Ecto neural progenitor cell (in vitro differentiated cells): ENCODE measurements around the gene GZMM.
A peak's percentile ranks its signal among the peaks of the same experiment; 100 is the strongest.

Experiments
- DNase-seq: peaks from one replicate; pipeline ENCODE4 v3.0.0-alpha.2; 2018; ENCODE audit warnings: low spot score

GZMM gene

DNA sequence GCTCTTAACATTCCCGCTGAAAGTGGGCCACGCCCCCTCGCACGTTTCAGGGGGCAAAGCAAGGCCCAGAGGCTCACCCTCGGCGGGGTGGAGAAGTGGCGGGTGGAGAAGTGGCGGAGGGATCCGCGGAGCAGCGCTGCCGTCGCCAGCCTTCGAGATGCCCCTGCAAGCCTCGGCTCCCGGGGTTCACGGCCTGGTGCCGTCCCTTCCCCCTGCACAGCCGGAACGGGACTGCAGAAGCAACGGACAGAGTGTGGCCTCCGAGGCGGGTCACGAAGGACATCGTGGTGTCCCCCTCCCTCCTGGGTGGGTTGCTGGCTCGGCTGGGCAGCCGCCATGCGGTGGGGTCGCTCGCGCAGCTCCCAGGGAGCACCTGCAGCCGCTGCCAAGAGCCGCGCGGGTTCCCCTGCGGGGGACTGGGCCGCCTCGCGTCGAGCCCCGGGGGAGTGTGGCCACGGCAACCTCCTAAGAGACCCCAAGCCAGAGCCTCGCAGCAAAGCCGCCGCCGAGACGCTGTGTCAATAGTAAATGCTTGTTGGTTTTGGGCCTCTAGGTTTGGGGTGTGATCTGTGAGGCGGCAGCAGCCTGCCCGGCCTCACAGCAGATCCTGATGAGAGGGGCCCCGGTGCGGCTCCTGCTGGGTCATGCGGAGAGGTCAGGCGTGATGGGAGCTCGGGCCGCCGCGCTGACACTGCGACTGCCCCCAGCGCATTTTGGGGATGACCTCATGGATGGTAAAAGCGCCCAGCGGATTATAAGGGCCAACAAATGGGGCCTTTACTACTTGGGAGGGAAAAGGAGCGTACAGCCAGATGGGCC is 31.1 kb upstream of the GZMM start:
- no peak for DNase-seq

DNA sequence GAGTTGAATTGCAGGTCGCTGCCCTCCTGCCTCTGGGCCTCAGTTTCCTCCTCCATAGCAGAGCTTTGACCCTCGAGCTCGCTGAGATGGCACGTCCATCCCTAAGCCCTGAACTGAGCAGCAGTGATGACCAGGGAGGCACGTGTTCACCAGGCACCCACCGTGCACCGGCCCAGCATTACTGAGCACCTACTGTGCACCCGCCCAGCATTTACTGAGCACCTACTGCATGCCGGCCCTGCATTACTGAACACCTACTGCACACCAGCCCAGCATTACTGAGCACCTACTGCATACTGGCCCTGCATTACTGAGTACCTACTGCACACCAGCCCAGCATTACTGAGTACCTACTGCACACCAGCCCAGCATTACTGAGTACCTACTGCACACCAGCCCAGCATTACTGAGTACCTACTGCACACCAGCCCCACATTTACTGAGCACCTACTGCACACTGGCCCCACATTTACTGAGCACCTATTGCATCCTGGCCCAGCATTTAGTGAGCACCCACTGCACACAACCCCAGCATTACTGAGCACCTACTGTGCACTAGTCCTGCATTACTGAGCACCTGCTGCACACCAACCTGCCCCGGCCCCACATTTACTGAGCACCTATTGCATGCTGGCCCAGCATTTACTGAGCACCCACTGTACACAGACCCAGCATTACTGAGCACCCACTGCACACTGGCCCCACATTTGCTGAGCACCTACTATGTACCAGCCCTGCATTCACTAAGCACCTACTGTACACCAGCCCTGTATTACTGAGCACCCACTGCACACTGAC is 30.3 kb upstream of the GZMM start:
- DNase-seq, result no peak

DNA sequence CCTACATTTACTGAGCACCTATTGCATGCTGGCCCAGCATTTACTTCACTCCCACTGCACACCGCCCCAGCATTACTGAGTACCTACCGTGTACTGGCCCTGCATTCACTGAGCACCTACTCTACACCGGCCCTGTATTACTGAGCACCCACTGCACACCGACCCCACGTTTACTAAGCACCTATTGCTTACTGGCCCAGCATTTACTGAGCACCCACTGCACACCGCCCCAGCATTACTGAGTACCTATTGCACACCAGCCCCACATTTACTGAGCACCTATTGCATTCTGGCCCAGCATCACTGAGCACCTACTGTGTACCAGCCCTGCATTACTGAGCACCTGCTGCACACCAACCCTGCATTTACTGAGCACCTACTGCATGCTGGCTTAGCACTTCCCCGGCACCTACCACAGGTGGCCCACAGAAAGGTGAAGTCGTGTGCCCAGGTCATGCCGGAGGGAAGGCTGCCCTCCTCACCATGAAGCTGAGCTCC is 29.6 kb upstream of the GZMM start:
- no peak for DNase-seq

DNA sequence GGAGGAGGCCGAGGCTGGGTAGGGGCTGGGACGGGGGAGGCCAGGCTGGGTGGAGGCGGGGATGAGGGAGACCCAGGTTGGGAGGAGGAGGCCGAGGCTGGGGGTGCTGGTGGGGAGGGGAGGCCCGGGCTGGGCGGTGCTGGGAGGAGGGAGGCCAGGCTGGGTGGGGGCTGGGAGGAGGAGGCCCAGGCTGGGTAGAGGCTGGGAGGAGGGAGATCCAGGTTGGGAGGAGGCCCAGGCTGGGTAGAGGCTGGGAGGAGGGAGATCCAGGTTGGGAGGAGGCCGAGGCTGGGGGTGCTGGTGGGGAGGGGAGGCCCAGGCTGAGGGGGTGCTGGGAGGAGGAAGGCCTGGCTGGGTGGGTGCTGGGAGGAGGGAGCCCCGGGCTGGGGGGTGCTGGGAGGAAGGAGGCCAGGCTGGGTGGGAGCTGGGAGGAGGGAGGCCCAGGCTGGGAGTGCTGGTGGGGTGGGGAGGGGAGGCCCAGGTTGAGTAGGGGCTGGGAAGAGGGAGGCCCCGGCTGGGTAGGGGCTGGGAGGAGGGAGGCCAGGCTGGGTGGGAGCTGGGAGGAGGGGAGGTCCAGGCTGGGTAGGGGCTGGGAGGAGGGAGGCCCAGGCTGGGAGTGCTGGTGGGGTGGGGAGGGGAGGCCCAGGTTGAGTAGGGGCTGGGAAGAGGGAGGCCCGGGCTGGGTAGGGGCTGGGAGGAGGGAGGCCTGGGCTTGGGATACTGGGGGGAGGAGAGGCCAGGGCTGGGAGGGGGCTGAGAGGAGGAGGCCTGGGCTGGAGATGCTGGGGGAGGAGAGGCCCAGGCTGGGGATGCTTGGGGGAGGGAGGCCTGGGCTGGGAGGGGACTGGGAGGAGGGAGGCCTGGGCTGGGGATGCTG is 25.9 kb upstream of the GZMM start:
- peak; percentile 87 for DNase-seq

DNA sequence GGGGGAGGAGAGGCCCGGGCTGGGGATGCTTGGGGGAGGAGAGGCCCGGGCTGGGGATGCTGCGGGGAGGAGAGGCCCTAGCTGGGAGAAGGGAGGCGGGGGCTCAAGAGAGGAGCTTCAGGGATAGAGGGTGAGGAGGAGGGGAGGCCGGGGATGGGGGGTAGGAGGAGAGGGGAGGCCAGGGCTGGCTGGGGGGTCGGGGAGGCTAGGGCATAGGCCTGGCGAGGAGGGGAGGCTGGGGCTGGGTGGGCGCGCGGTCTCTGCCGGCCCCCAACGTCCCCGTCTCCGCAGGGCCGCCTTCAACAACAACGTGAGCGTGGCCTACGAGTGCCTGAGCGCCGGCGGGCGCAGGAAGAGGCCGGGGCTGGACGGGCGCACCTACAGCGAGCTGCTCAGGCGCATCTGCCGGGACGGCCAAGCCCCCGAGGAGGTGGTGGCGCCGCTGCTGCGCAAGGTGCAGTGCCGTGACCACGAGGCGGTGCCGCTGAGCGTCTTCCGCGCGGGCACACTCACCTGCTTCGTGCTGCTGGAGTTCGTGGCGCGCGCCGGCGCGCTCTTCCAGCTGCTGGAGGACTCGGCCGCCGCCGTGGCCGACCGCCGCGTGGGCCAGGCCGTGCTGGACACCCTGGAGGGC is 25.1 kb upstream of the GZMM start:
- DNase-seq, result peak; percentile 84

DNA sequence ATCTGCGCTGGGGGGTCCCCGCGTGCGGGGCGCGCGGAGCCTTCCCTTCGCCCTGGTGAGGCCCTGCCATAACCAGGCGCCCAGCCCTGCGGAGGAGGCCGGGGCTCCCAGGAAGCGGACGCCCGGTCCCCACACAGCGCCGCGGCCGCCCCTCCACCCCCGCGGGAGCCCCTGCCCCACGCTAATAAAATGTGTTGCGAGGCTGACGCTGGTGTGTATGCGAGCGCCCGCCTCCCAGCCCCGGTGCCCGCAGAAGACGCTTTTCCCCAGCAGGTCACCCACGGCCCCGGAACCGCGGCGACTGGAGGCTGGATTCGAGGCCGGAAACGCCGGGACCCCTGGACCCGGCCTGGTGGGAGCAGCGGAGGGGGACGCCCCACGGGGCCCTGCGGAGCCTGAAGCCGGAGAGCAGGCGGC is 24.4 kb upstream of the GZMM start:
- DNase-seq, result no peak

DNA sequence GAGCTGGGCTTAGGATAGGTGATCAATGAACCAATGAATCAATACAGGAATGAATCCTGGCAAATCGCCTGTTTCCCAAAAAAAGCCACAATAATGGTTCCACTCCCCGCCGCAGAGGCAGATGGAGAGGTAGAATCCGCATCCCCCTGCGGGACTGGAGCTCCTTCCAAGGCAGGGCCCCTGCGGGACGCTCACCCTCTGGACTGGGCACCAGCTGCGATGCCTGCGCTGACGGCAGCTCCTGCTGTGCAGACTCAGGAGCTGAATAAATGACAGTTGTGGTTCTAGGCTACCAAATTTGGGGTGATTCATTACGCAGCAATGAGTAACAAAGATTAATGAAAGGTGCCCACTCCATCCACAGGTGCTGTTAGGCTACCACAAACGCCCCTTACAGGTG is 21.1 kb upstream of the GZMM start:
- no peak for DNase-seq

DNA sequence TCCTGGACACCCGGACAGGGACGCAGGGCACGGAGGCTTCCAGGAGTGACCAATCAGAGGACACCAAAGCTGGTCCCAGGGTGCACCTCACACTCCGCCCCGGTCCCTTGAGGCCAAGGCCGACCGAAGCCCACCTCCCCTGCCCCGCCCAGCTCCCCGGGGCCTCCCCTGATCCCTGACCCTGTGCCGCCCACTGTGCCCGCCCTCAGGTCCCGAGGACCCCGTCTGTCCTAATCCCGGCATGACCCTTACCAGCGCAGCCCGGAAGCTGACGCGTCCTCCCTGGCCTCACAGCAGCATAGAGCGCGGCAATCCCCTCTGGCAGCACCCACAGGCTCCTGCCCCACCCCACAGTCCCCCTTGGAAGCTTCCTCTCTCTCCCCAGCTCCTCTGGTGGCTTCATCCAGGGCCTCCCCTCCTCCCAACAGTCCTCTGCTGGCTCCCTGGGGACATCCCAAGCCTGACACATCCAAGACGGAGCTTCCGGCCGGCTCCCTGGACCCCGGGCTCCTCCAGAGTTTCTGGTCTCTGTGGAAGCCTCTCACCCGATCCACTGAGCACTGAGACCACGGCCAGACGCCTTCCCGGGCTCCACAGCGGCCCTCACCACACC is 19.7 kb upstream of the GZMM start:
- DNase-seq, result no peak

DNA sequence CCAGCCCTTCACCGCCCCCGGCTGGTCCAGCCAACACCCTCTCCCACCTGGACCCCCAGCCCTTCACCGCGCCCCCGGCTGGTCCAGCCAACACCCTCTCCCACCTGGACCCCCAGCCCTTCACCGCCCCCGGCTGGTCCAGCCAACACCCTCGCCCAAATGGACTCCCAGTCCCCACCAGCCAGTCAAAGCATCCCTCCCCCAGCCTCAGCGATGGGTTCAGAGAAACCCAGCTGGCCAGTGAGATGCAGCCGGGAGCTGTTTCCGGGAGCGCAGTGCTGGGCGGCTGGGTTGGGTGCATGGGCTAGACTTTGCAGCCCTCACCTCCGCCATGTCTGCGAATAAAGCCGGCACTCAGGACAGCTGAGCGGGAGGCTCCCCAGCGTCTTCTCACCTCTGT is 18.8 kb upstream of the GZMM start:
- DNase-seq, result no peak

DNA sequence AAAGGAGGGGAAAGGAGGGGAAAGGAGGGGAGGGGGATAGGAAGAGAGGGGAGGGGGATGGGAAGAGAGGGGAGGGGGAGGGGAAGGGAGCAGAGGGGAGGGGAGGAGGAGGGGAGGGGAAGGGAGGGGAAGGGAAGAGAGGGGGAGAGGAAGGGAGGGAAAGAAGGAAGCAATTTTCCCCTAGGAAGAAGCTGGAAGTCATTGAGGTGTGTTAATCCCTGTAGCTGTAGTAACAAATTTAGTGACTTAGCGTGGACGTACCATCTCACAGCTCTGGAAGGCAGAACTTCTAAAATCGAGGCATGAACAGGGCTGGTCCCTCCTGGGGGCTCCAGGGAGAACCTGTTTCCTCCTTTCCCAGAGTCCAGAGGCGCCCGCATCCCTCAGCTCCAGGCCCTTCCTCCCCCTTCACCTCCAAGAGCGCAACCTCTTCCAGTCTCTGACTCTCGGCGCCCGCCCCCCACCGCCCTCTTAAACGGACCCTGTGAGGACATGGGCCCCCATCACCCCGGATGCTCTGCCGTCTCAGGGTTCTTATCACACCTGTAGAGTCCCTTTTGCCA is 17.9 kb upstream of the GZMM start:
- DNase-seq, result no peak

DNA sequence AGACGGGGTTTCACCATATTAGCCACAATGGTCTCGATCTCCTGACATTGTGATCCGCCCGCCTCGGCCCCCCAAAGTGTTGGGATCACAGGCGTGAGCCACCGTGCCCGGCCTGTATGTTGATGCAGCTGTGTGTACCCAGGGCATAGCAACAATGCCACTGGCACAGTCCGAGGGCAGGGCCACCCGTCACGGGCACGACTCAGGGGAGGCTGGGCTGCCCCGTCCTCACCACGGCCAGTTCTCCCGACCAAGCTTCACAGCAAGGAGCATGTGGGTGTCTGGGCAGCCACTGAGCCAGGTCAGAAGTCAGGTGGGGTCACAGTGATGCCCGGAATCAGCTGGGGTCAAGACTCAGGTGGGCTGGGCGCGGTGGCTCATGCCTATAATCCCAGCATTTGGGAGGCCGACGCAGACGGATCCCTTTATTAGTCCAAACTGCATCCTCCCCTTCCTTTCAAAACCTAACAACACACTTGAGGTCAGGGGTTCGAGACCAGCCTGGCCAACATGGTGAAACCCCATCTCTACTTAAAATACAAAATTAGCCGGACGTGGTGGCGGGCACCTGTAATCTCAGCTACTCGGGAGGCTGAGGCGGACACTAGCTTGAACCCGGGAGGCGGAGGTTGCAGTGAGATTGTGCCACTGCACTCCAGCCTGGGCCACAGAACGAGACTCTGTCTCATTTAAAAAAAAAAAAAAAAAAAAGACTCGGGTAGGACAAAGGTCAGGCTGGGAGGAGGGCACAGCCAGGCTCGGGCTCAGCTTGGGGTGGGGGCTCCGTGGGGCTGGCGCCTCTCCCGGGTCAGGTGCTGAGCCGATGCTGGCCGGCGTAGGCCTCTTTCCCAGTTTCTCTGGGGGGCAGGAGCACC is 13.5 kb upstream of the GZMM start:
- no peak for DNase-seq

DNA sequence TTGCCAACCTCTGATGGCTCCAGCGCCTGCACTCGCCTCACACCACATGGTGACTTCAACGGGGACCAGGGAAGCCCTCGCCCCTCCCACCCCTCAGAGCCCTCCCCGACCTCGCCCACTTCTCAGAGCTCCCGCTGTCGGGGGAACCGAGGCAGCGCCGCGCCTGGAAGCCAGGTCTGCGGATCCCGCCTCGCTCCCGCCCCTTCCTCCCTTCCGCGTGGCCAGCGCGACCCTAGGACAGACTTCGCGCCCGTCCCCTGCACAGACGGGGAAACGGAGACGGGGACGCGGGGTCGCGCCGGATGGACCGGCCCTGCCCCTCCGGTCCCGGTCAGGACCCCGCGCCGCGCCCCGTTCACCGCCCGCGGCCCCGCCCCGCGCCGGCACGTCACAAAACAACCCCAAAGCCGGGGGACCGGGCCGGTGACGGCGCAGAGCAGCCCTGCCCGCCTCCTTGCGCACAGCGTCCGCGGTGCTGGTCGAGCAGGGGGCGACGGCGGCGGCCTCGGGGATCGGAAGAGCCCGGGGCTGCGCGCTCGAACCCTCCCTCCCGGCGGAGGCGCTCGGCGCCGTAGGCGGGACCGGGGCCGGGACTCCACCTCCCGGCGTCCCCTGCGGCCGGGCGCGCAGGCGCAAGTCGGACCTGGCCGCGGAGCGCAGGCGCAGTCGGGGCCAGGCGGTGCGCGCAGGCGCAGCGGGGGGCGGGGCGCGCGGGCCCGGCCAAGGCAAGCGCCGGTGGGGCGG is 12.7 kb upstream of the GZMM start:
- peak; percentile 93 for DNase-seq

DNA sequence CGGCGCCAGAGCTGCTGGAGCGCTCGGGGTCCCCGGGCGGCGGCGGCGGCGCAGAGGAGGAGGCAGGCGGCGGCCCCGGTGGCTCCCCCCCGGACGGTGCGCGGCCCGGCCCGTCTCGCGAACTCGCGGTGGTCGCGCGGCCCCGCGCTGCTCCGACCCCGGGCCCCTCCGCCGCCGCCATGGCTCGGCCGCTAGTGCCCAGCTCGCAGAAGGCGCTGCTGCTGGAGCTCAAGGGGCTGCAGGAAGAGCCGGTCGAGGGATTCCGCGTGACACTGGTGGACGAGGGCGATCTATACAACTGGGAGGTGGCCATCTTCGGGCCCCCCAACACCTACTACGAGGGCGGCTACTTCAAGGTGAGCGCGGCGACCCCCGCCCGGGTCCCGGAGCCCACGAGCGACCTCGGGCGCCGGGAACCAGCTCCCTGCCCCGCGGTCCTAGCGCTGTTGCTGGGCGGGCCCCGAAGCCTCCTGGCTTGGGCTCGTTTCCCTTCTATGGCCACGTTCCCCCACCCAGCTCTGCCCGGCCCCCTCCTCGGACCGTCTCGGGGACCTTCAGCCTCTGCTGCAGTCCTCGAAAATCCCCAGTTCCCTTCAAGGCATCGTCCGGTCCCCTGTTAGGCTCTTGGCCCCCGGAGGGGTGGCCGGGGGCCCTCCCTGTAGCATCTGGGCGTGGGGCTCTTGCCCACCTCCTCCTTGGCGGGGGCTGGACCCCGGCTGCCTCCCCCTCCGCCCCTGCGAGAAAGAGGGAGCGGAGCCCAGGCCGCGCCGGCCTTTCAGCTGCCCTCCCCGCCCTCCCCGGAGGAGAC is 11.9 kb upstream of the GZMM start, which contains the start of gene CDC34:
TSS of gene CDC34 (plus strand) at position 8 of the 808 bp plus-strand sequence. CDS start at position 180, 172 bp downstream.
- no peak for DNase-seq

DNA sequence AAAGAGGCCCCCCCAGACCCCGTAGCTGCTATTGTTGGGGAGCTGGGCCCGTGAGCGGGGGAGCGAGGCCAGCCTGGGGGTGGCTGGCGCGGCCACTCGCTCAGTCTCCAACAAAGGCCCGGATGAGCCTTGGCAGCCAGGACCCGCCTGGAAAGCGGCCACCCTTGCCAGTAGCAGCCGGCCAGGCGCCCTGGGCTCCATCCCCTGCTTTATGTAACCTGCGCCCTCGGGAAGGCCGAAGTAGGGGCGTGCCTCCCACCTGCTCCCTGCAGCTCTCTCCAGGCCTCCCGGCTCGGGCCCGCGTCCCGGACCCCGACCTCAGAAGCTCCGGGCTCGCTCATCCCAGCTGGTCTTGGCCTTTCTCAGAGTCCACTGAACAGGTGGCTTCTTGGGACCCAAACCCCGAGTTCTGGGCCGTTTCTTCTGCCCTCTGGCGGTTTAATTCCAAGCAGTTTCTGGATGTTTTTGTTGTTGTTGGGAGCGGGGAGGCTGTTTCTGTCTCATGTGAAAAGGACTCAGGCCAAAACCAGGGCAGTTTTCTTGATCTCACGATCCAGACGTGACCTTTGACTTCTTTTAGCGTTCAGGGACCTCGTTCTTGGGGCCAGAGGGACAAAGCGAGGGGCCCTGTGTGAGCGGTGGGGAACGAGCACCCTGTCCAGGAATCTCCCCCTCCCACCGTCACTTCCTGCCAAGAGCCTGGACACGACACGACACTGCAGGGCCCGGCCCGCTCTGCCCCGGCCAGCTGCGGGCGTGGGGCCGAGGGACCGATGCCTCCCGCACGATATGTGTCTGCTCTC is 11.1 kb upstream of the GZMM start:
- peak; percentile 79 for DNase-seq

DNA sequence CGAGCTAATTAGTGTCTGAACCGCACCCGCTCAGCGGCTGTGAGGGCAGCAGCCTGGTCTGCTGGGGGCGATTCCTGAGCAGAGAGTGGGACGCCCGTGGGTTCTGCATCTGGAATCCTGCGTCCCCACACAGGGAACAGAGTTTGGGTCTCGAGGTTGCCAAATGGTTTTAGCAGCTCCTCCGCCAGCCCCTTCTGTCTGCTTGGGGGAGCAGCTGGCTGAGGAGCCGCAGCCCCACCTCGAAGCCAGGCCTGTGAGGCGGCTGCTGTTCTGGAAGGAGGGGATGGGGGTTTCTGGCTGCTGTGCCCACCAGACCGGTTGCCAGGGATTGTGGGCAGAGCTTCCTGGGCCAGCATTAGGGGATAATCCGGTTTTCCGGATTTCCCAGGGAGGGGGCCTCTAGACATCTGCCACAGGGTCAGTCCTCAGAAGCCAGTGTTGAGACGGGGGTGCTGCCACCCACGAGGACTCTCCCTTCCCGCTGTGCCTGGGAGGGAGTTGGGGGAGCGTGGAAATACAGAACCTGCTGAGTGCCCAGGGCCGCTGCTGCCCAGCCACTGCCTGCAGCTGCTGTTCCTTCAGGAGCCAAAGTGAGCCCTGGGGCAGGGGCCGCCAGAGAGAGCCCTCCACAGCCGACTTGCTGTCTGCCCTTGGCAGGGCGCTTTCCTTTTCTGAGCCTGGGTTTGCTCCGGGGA is 10.3 kb upstream of the GZMM start:
- DNase-seq, result no peak

DNA sequence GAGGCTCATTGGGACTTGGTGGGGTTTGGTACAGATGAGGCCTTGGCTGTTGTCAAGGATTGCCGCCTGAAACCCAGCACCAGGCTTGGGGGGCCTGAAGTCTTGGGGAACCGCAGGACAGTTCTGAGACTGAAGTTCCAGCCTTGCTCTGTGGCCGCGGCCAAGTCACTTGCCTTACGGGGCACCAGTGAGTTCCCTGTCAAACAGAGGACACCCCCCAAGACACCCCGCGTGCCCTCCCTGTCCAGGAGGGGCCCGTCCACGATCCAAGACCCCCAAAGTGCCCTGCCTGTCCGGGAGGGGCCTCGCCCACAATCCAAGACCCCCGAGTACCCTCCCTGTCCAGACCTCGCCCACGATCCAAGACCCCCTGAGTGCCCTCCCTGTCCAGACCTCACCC is 9.8 kb upstream of the GZMM start:
- no peak for DNase-seq
